Liver (tissue), 9 donors: ENCODE data around the gene COL23A1. TPM values are rescaled to one million over a fixed set of nuclear protein-coding genes. Genes with fewer than 3 reads are reported as not detected.

Experiments
- DNase-seq: peaks from one replicate; pipeline ENCODE4 v3.0.0-alpha.2; 2017; ENCODE audit warnings: low spot score
- H3K27ac ChIP-seq, 2 donors: one replicate each; pipeline ENCODE4 v1.7.0; 2013; ENCODE audit warnings: inconsistent platforms in 2 of 2, low read length in 2 of 2, control low read depth in 1 of 2, low read depth in 1 of 2, mild to moderate bottlenecking in 1 of 2
- H3K27me3 ChIP-seq, 4 donors: one replicate each; pipeline versions ENCODE4 v1.6.1 to v1.7.0; 2013; ENCODE audit warnings: low read length in 3 of 4, inconsistent platforms in 1 of 4, mild to moderate bottlenecking in 1 of 4, moderate library complexity in 1 of 4; ENCODE audit not compliant: control insufficient read depth in 4 of 4, insufficient read depth in 4 of 4
- H3K36me3 ChIP-seq, 4 donors: one replicate each; pipeline versions ENCODE4 v1.6.1 to v1.7.0; 2013; ENCODE audit warnings: low read length in 3 of 4, mild to moderate bottlenecking in 3 of 4, low read depth in 1 of 4, moderate library complexity in 1 of 4; ENCODE audit not compliant: control insufficient read depth in 4 of 4, insufficient read depth in 3 of 4
- H3K4me1 ChIP-seq, 4 donors: one replicate each; pipeline versions ENCODE4 v1.6.1 to v1.7.0; 2013; ENCODE audit warnings: low read length in 3 of 4, mild to moderate bottlenecking in 3 of 4, moderate library complexity in 1 of 4; ENCODE audit not compliant: control insufficient read depth in 4 of 4, insufficient read depth in 4 of 4
- H3K4me3 ChIP-seq, 3 donors: one replicate each; pipeline versions ENCODE4 v1.6.1 to v1.7.0; 2013; ENCODE audit warnings: low read length in 3 of 3, control low read depth in 1 of 3, low read depth in 1 of 3, mild to moderate bottlenecking in 1 of 3
- H3K9ac ChIP-seq, 2 donors: one replicate each; pipeline ENCODE4 v1.7.0; 2013; ENCODE audit warnings: low read length in 2 of 2, mild to moderate bottlenecking in 2 of 2, moderate library complexity in 2 of 2, control low read depth in 1 of 2, low read depth in 1 of 2
- H3K9me3 ChIP-seq, 4 donors: one replicate each; pipeline versions ENCODE4 v1.6.1 to v1.7.0; 2013; ENCODE audit warnings: low read length in 3 of 4; ENCODE audit not compliant: control insufficient read depth in 4 of 4
- CTCF ChIP-seq: fragments of 150-350 bp; IDR thresholded peaks from 2 replicates; pipeline ENCODE4 v1.5.1; 2017; ENCODE audit warnings: improper control_type of control experiment, low read depth, low read length; ENCODE audit not compliant: missing input control
- EGR1 ChIP-seq, 2 donors: IDR thresholded peaks; 2 replicates each; pipeline ENCODE4 v1.6.1; 2016 to 2018; ENCODE audit warnings: antibody characterized with exemption in 2 of 2, low read depth in 2 of 2
- FOXA2 ChIP-seq: IDR thresholded peaks from 2 replicates; pipeline ENCODE4 v1.6.1; 2016; ENCODE audit warnings: antibody characterized with exemption
- GABPA ChIP-seq, 2 donors: IDR thresholded peaks in 1 of 2; conservative IDR thresholded peaks in 1 of 2; 2 replicates each; pipeline ENCODE4 v1.6.1; 2016; ENCODE audit warnings: antibody characterized with exemption in 2 of 2, mild to moderate bottlenecking in 1 of 2, moderate library complexity in 1 of 2
- HNF4A ChIP-seq, 2 donors: conservative IDR thresholded peaks; 2 replicates each; pipeline ENCODE4 v1.6.1; 2016; ENCODE audit warnings: antibody characterized with exemption in 2 of 2, mild to moderate bottlenecking in 2 of 2
- HNF4G ChIP-seq: IDR thresholded peaks from 2 replicates; pipeline ENCODE4 v1.6.1; 2016; ENCODE audit warnings: antibody characterized with exemption
- JUND ChIP-seq, 2 donors: IDR thresholded peaks; 2 replicates each; pipeline ENCODE4 v1.6.1; 2016; ENCODE audit warnings: antibody characterized with exemption in 2 of 2
- RAD21 ChIP-seq, 2 donors: IDR thresholded peaks; 2 replicates each; pipeline ENCODE4 v1.6.1; 2016; ENCODE audit warnings: antibody characterized with exemption in 2 of 2, mild to moderate bottlenecking in 2 of 2
- RXRA ChIP-seq, 2 donors: IDR thresholded peaks; 2 replicates each; pipeline ENCODE4 v1.6.1; 2017 to 2018; ENCODE audit warnings: antibody characterized with exemption in 2 of 2, mild to moderate bottlenecking in 1 of 2
- SP1 ChIP-seq: IDR thresholded peaks from 2 replicates; pipeline ENCODE4 v1.6.1; 2018; ENCODE audit warnings: antibody characterized with exemption, mild to moderate bottlenecking
- TAF1 ChIP-seq: conservative IDR thresholded peaks from 2 replicates; pipeline ENCODE4 v1.6.1; 2016; ENCODE audit warnings: antibody characterized with exemption, mild to moderate bottlenecking
- YY1 ChIP-seq: IDR thresholded peaks from 2 replicates; pipeline ENCODE4 v1.6.1; 2016; ENCODE audit warnings: antibody characterized with exemption, mild to moderate bottlenecking
- WGBS: extraction: QIAGEN DNeasy Blood & Tissue Kit; methylation state at CpG from one replicate; pipeline ENCODE4 v1.1.7; 2013; 5-methylcytosine and 5-hydroxymethylcytosine counted together
- polyA plus RNA-seq, 2 donors: library from polyadenylated mRNA; stranded (reverse) in 1 of 2; unstranded in 1 of 2; fragments of 200-250 nt in 1 of 2; fragments of >200 nt in 1 of 2; fragmentation: Nextera tagmentation in 1 of 2; extraction: Ambion mirVana in 1 of 2; gene quantifications; one replicate each; pipeline versions ENCODE4 v1.2.1 to v1.2.3, GENCODE V29; 2013 to 2015
- total RNA-seq, 2 donors: library from RNA; depleted of rRNA; stranded (reverse); fragments of >200 nt; gene quantifications; one replicate each; pipeline ENCODE4 v1.2.3, GENCODE V29; 2014
- TF ChIP-seq, protein P1 (sequence below): IDR thresholded peaks from 2 replicates; pipeline ENCODE4 v1.6.1; 2016; ENCODE audit warnings: antibody characterized with exemption
- TF ChIP-seq, protein P2 (sequence below): IDR thresholded peaks from 2 replicates; pipeline ENCODE4 v1.6.1; 2016; ENCODE audit warnings: antibody characterized with exemption, mild to moderate bottlenecking
- TF ChIP-seq, protein P3 (sequence below): IDR thresholded peaks from 2 replicates; pipeline ENCODE4 v1.6.1; 2016; ENCODE audit warnings: antibody characterized with exemption
- TF ChIP-seq, protein P4 (sequence below): IDR thresholded peaks from 2 replicates; pipeline ENCODE4 v1.6.1; 2016; ENCODE audit warnings: antibody characterized with exemption
- donor health status: healthy.
- donor health status: healthy.
- donor health status: healthy.
- donor health status: healthy.
- donor health status: healthy.

COL23A1 gene
- total and polyA plus RNA-seq, 4 donors: 0.08 to 1.4 (median 0.27) TPM

DNA sequence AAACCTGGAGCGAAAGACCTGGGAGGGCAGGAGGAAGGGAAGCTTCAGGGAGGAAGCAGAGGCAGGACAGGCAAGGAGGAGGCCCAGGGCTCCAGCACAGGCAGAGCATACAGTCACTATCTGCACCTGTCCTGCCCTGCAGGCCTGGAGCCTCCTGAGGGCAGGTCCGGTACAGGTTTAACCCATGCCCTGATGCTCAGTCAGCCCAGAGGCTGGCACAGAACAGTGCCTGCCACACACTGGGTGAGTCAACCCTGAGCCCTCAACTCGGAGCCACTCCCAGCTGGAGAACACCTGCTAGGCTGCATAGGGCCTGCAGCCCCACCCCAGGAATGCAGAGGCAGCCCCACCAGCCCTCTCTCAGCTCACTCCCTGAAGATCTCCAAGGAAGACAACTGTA lies 196.1 kb downstream of the COL23A1 start:
- H3K27me3 ChIP-seq: no peaks in the 10 kb centered on the region
- H3K4me3 ChIP-seq: no peak overlapping the region
- H3K9ac ChIP-seq: no peak overlapping the region
- no peaks in the 10 kb centered on the region for H3K9me3 ChIP-seq
- no peak overlapping the region for H3K27ac ChIP-seq
- TF ChIP-seq TAF1 (no peak), EGR1 (IDR thresholded peaks at IDR 0.05; ENCODE audit: low read depth in 2 of 2) (no peak), SP1 (no peak), RAD21 (IDR thresholded peaks at IDR 0.05) (no peak), CTCF (no peak)
- DNase-seq: no peak
- 84% methylated on average over 3 of the region's 3 CpGs for WGBS
- peaks cover 0 to 4% (median 0%) of the 10 kb centered on the region in 4 donors for H3K4me1 ChIP-seq
- no peaks in the 10 kb centered on the region for H3K36me3 ChIP-seq

DNA sequence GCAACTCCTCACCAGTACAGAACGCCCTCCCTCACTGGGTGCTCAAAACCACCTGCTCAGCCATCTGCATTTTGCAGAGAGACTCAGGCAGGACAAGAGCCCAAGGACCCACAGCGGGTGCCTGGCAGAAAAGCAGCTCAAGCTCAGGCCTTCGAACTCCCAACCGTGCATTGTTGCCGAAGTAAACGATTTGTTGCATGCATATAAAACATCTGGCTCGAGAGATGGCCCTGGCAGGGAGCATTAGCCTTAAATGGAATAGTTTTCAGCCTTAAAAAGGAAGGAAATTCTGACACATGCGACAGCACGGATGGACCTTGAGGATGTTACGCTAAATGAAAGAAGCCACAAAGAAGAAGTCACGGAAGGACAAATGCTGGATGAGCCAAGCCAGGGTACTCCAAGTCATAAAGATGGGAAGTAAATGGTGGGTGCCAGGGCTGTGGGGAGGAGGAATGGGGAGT lies 197.2 kb downstream of the COL23A1 start:
- H3K27me3 ChIP-seq: no peaks in the 10 kb centered on the region
- TF ChIP-seq TAF1 (no peak), RAD21 (IDR thresholded peaks at IDR 0.05) (peak in 1 of 2 donors; percentile 15), JUND (IDR thresholded peaks at IDR 0.05) (no peak), HNF4G (no peak), GABPA (IDR thresholded peaks at IDR 0.05 in 1 of 2, conservative IDR thresholded peaks at IDR 0.05 in 1 of 2) (no peak), YY1 (no peak), RXRA (IDR thresholded peaks at IDR 0.05) (peak in 1 of 2 donors; percentile 15), FOXA2 (no peak), SP1 (no peak), CTCF (no peak), HNF4A (conservative IDR thresholded peaks at IDR 0.05) (no peak)
- TF ChIP-seq, protein P1, sequence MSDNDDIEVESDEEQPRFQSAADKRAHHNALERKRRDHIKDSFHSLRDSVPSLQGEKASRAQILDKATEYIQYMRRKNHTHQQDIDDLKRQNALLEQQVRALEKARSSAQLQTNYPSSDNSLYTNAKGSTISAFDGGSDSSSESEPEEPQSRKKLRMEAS: no peak
- TF ChIP-seq, protein P2, sequence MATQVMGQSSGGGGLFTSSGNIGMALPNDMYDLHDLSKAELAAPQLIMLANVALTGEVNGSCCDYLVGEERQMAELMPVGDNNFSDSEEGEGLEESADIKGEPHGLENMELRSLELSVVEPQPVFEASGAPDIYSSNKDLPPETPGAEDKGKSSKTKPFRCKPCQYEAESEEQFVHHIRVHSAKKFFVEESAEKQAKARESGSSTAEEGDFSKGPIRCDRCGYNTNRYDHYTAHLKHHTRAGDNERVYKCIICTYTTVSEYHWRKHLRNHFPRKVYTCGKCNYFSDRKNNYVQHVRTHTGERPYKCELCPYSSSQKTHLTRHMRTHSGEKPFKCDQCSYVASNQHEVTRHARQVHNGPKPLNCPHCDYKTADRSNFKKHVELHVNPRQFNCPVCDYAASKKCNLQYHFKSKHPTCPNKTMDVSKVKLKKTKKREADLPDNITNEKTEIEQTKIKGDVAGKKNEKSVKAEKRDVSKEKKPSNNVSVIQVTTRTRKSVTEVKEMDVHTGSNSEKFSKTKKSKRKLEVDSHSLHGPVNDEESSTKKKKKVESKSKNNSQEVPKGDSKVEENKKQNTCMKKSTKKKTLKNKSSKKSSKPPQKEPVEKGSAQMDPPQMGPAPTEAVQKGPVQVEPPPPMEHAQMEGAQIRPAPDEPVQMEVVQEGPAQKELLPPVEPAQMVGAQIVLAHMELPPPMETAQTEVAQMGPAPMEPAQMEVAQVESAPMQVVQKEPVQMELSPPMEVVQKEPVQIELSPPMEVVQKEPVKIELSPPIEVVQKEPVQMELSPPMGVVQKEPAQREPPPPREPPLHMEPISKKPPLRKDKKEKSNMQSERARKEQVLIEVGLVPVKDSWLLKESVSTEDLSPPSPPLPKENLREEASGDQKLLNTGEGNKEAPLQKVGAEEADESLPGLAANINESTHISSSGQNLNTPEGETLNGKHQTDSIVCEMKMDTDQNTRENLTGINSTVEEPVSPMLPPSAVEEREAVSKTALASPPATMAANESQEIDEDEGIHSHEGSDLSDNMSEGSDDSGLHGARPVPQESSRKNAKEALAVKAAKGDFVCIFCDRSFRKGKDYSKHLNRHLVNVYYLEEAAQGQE: no peak
- TF ChIP-seq, protein P3, sequence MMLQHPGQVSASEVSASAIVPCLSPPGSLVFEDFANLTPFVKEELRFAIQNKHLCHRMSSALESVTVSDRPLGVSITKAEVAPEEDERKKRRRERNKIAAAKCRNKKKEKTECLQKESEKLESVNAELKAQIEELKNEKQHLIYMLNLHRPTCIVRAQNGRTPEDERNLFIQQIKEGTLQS: no peak
- TF ChIP-seq, protein P4, sequence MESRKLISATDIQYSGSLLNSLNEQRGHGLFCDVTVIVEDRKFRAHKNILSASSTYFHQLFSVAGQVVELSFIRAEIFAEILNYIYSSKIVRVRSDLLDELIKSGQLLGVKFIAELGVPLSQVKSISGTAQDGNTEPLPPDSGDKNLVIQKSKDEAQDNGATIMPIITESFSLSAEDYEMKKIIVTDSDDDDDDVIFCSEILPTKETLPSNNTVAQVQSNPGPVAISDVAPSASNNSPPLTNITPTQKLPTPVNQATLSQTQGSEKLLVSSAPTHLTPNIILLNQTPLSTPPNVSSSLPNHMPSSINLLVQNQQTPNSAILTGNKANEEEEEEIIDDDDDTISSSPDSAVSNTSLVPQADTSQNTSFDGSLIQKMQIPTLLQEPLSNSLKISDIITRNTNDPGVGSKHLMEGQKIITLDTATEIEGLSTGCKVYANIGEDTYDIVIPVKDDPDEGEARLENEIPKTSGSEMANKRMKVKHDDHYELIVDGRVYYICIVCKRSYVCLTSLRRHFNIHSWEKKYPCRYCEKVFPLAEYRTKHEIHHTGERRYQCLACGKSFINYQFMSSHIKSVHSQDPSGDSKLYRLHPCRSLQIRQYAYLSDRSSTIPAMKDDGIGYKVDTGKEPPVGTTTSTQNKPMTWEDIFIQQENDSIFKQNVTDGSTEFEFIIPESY: no peak
- no peak overlapping the region for H3K4me3 ChIP-seq
- no peak overlapping the region for H3K27ac ChIP-seq
- no peak for DNase-seq
- WGBS: 76% methylated on average over 11 of the region's 11 CpGs
- no peaks in the 10 kb centered on the region for H3K36me3 ChIP-seq
- H3K4me1 ChIP-seq: peaks cover 0 to 4% (median 0%) of the 10 kb centered on the region in 4 donors
- no peaks in the 10 kb centered on the region for H3K9me3 ChIP-seq
- no peak overlapping the region for H3K9ac ChIP-seq
